Measurements from ENCODE around the gene FRS3.

GRCh38 chr6:41726876-41727275 is 52.8 kb downstream of the FRS3 start:
- TF ChIP-seq CTCF (tag by site-specific recombination; IDR thresholded peaks at IDR 0.05), result no peak
- no peak for TF ChIP-seq ZBTB11 (tag by site-specific recombination; conservative IDR thresholded peaks at IDR 0.05; ENCODE audit: low read depth)
- no peak for TF ChIP-seq ZNF311 (tag by site-specific recombination; IDR thresholded peaks at IDR 0.05; ENCODE audit: borderline replicate concordance)
- no peak for TF ChIP-seq ZBTB10 (tag by site-specific recombination; IDR thresholded peaks at IDR 0.05)
- TF ChIP-seq ZNF549 (tag by site-specific recombination; IDR thresholded peaks at IDR 0.05), result no peak
- TF ChIP-seq KLF8 (tag by site-specific recombination; IDR thresholded peaks at IDR 0.05), result no peak
- no peak for TF ChIP-seq ZNF777 (tag by site-specific recombination; IDR thresholded peaks at IDR 0.05; ENCODE audit: borderline replicate concordance)
- no peak for TF ChIP-seq ZBTB49 (tag by site-specific recombination; IDR thresholded peaks at IDR 0.05; ENCODE audit: low read depth)
